Testis (tissue), 2 donors: ENCODE measurements around the gene PTN.

ENCODE experiments used
- POLR2A ChIP-seq: fragments of 450-650 bp; IDR thresholded peaks from one replicate; pipeline ENCODE4 v1.6.1; 2017; ENCODE audit warnings: antibody characterized with exemption, mild to moderate bottlenecking, moderate library complexity
- TF ChIP-seq, protein P1 (sequence below), 3 experiments: fragments of 450-650 bp in 2 of 3; fragments of 200-600 bp in 1 of 3; sonication (generic) in 1 of 3; IDR thresholded peaks; one replicate each; pipeline ENCODE4 v1.5.1; 2016 to 2019; ENCODE audit warnings: antibody characterized with exemption in 3 of 3, mild to moderate bottlenecking in 2 of 3, moderate library complexity in 1 of 3

DNA sequence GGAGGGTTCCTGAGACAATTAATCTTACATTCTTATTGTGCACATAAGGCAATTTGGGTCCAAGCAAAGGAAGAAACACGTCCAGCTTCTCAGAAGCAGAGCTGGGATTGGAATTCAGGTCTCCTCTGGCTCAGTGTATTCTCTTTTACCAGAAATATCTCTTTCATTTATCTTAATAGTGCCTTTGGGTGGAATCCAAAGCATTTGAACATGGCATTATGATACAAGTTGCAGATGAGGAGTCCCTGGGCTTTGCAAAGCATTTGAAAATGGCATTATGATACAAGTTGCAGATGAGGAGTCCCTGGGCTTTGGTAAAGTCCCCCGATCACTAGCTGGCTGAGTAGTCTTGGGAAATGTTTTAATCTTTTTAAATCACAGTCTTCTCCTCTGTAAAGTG lies 30.0 kb upstream of the PTN start:
- TF ChIP-seq, protein P1, sequence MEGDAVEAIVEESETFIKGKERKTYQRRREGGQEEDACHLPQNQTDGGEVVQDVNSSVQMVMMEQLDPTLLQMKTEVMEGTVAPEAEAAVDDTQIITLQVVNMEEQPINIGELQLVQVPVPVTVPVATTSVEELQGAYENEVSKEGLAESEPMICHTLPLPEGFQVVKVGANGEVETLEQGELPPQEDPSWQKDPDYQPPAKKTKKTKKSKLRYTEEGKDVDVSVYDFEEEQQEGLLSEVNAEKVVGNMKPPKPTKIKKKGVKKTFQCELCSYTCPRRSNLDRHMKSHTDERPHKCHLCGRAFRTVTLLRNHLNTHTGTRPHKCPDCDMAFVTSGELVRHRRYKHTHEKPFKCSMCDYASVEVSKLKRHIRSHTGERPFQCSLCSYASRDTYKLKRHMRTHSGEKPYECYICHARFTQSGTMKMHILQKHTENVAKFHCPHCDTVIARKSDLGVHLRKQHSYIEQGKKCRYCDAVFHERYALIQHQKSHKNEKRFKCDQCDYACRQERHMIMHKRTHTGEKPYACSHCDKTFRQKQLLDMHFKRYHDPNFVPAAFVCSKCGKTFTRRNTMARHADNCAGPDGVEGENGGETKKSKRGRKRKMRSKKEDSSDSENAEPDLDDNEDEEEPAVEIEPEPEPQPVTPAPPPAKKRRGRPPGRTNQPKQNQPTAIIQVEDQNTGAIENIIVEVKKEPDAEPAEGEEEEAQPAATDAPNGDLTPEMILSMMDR (IDR thresholded peaks at IDR 0.05): no peak
- no peak for TF ChIP-seq POLR2A
